ENCODE results near the gene RIPOR2.

Gene RIPOR2

GRCh38 chr6:24935366-24936152, at the start of gene RIPOR2:
Gene RIPOR2, minus strand, starts transcription at chr6:24935960. Its CDS starts 62 bp downstream, at chr6:24935898.
- peak; percentile 76 for DNase-seq

- no peak for DNase-seq
These were observed 49.6 kb upstream of the RIPOR2 start for GRCh38 chr6:24985323-24985722.

- DNase-seq, result no peak
These were observed 46.5 kb upstream of the RIPOR2 start for GRCh38 chr6:24982231-24982630.

GRCh38 chr6:24981386-24981760, 45.6 kb upstream of the RIPOR2 start:
- DNase-seq, result no peak

GRCh38 chr6:24980507-24981385, 45.0 kb upstream of the RIPOR2 start:
- DNase-seq, result no peak

GRCh38 chr6:24979176-24979575, 43.4 kb upstream of the RIPOR2 start:
- DNase-seq, result no peak

- DNase-seq, result no peak
These were observed 38.7 kb upstream of the RIPOR2 start for GRCh38 chr6:24974182-24975171.

GRCh38 chr6:24972311-24972958, 36.7 kb upstream of the RIPOR2 start:
- no peak for DNase-seq

GRCh38 chr6:24971067-24971466, 35.3 kb upstream of the RIPOR2 start:
- DNase-seq, result no peak

- no peak for DNase-seq
These were observed 33.6 kb upstream of the RIPOR2 start for GRCh38 chr6:24969343-24969860.

- no peak for DNase-seq
These were observed 33.0 kb upstream of the RIPOR2 start for GRCh38 chr6:24968783-24969182.

- DNase-seq, result no peak
These were observed 31.5 kb upstream of the RIPOR2 start for GRCh38 chr6:24967211-24967610.

- no peak for DNase-seq
These were observed 30.6 kb upstream of the RIPOR2 start for GRCh38 chr6:24966381-24966780.

GRCh38 chr6:24963887-24964570, 28.3 kb upstream of the RIPOR2 start:
- no peak for DNase-seq

- DNase-seq, result no peak
These were observed 27.6 kb upstream of the RIPOR2 start for GRCh38 chr6:24963339-24963738.

- DNase-seq, result no peak
These were observed 26.1 kb upstream of the RIPOR2 start for GRCh38 chr6:24961852-24962251.

- no peak for DNase-seq
These were observed 25.3 kb upstream of the RIPOR2 start for GRCh38 chr6:24960991-24961475.

GRCh38 chr6:24959319-24959718, 23.6 kb upstream of the RIPOR2 start:
- DNase-seq, result no peak

- no peak for DNase-seq
These were observed 21.4 kb upstream of the RIPOR2 start for GRCh38 chr6:24957199-24957598.

- DNase-seq, result no peak
These were observed 18.0 kb upstream of the RIPOR2 start for GRCh38 chr6:24953726-24954125.

- DNase-seq, result peak; percentile 73
These were observed 16.1 kb upstream of the RIPOR2 start for GRCh38 chr6:24951811-24952299.

Measured in RPMI8226 (cell line).